KMS-11 (cell line): ENCODE measurements around the gene FAH.

Source experiments
- H2AFZ ChIP-seq: fragments of 200-600 bp; sonication (generic); 2 replicates; pipeline ENCODE4 v1.6.1; 2016; ENCODE audit warnings: antibody characterized with exemption, mixed run types, low read depth
- H3K27ac ChIP-seq: fragments of 200-600 bp; sonication (generic); 2 replicates; pipeline ENCODE4 v1.6.1; 2016; ENCODE audit warnings: mild to moderate bottlenecking, mixed run types
- H3K27me3 ChIP-seq: fragments of 200-600 bp; sonication (generic); 2 replicates; pipeline ENCODE4 v1.6.1; 2017; ENCODE audit warnings: mild to moderate bottlenecking, low read depth, mixed run types, moderate library complexity; ENCODE audit not compliant: insufficient read depth
- H3K36me3 ChIP-seq: fragments of 200-600 bp; sonication (generic); 2 replicates; pipeline ENCODE4 v1.6.1; 2017; ENCODE audit warnings: mild to moderate bottlenecking, mixed run types; ENCODE audit not compliant: insufficient read depth
- H3K4me1 ChIP-seq: fragments of 200-600 bp; sonication (generic); 2 replicates; pipeline ENCODE4 v1.6.1; 2016; ENCODE audit warnings: mild to moderate bottlenecking, low read depth, mixed run types; ENCODE audit not compliant: poor library complexity, severe bottlenecking
- H3K4me2 ChIP-seq: fragments of 200-600 bp; sonication (generic); 2 replicates; pipeline ENCODE4 v1.7.0; 2016; ENCODE audit warnings: mild to moderate bottlenecking, mixed run types
- H3K4me3 ChIP-seq: fragments of 200-600 bp; sonication (generic); IDR thresholded peaks from 2 replicates; pipeline ENCODE4 v1.6.1; 2017; ENCODE audit warnings: low read depth, low read length, mixed read lengths; ENCODE audit not compliant: insufficient read depth
- H3K79me2 ChIP-seq: fragments of 200-600 bp; sonication (generic); 2 replicates; pipeline ENCODE4 v1.6.1; 2016; ENCODE audit warnings: low read depth, mixed run types; ENCODE audit not compliant: insufficient read depth
- H3K9ac ChIP-seq: fragments of 200-600 bp; sonication (generic); 2 replicates; pipeline ENCODE4 v1.6.1; 2016; ENCODE audit warnings: mild to moderate bottlenecking, mixed run types
- H4K20me1 ChIP-seq: fragments of 200-600 bp; sonication (generic); 2 replicates; pipeline ENCODE4 v1.6.1; 2016; ENCODE audit warnings: mild to moderate bottlenecking, mixed run types; ENCODE audit not compliant: insufficient read depth
- CTCF ChIP-seq: fragments of 200-600 bp; sonication (generic); conservative IDR thresholded peaks from 2 replicates; pipeline ENCODE4 v1.6.1; 2017; ENCODE audit warnings: low read depth, mild to moderate bottlenecking, antibody characterized with exemption, low read length, moderate library complexity, mixed read lengths

Gene FAH

DNA sequence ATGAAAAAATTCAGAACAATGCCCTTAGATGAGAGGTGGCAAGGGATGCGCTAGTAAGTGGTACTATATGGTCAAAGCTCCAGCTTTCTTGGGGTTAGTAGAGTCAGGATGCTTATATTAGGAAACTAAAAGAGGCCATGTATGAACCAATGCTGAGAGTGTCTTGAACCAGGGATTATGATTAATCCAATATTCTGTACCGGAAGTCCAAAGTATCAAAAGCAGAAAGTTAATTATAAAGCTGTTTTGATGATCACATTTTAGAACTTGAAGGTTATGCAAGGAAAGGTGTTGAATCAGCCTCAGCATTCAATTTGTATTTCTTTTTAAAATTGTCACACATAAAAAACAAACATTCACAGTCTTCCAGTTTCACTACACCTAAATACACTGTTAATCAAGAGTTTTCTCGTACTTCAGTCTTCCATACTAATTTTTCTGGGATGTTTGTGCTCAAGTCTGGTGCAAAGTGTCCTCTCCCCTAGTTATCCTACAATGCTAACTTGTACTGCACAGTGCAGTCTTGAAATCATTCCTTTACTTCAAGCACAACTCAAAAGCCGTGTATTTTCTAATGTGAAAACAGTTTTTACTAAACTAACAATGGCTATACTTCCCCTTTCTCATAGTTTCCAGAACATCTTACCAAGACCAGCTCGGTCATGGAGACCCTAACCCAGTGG lies 10.7 kb upstream of the FAH start:
- H2AFZ ChIP-seq: no peak overlapping the region
- no peak overlapping the region for H3K4me2 ChIP-seq
- no peaks in the 10 kb centered on the region for H4K20me1 ChIP-seq
- no peaks in the 10 kb centered on the region for H3K79me2 ChIP-seq
- H3K4me1 ChIP-seq: no peaks in the 10 kb centered on the region
- H3K27me3 ChIP-seq: no peaks in the 10 kb centered on the region
- H3K4me3 ChIP-seq: no peak overlapping the region
- TF ChIP-seq CTCF: no peak
- H3K36me3 ChIP-seq: no peaks in the 10 kb centered on the region
- no peak overlapping the region for H3K27ac ChIP-seq
- H3K9ac ChIP-seq: no peak overlapping the region

- H2AFZ ChIP-seq: no peak overlapping the region
- H3K27me3 ChIP-seq: no peaks in the 10 kb centered on the region
- no peak for TF ChIP-seq CTCF
- H4K20me1 ChIP-seq: no peaks in the 10 kb centered on the region
- no peak overlapping the region for H3K4me3 ChIP-seq
- no peaks in the 10 kb centered on the region for H3K79me2 ChIP-seq
- H3K4me1 ChIP-seq: no peaks in the 10 kb centered on the region
- no peak overlapping the region for H3K9ac ChIP-seq
- no peak overlapping the region for H3K4me2 ChIP-seq
- H3K36me3 ChIP-seq: no peaks in the 10 kb centered on the region
- no peak overlapping the region for H3K27ac ChIP-seq
These were observed 10.2 kb upstream of the FAH start for GRCh38 chr15:80142646-80143045.

DNA sequence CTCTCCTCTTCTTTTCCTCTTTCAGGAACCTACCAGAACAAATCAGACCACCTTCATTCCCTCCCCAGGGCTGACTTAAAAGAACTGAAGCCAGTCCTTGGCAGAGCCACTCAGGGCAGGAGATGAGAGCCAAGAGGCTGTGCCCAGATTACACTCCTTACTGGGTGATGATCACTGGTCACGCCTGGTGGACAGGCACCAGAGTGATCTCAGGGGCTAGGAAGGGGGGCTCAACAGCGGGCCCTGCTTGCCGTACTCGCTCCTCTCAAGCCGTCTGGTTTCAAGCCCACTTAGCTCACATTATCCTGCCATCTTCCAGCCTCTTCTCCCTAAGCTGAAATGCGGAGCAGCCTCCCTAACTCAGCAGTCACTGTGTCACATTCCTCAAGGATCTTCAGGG lies 1.7 kb upstream of the FAH start:
- Histone ChIP-seq H3K4me3 (no peak overlapping the region), H3K4me1 (peaks cover 15% of the 10 kb centered on the region), H3K27me3 (no peaks in the 10 kb centered on the region), H3K36me3 (no peaks in the 10 kb centered on the region), H2AFZ (0 out of 2 replicates have a peak overlapping the region, but pooled peaks have one; percentile 84), H3K4me2 (no peak overlapping the region), H3K9ac (no peak overlapping the region), H3K27ac (no peak overlapping the region), H3K79me2 (no peaks in the 10 kb centered on the region; the same call in 1 of the 2 replicates), H4K20me1 (no peaks in the 10 kb centered on the region)
- no peak for TF ChIP-seq CTCF

DNA sequence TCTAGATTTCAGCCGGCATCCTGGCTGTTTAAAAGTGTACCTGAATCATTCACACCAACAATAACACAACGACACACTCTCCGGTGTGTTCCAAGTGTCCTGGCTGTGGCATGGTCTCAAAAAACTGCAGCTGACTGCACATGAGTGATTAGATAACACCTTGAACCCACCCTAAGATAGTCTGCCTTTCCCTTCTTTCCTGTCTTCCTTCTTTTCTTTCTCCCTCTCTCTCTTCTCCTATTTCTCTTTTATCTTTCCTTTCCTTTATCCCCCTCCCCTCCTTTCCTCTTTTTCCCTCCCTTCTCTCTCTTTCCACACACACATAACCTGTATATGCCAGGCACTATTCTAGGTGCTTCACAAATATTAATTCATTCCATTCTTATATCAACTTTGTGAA lies 1.2 kb upstream of the FAH start:
- Histone ChIP-seq H3K36me3 (no peaks in the 10 kb centered on the region), H4K20me1 (no peaks in the 10 kb centered on the region), H3K27ac (no peak overlapping the region), H3K79me2 (no peaks in the 10 kb centered on the region; the same call in 1 of the 2 replicates), H3K9ac (peak overlapping the region; percentile 12; the same call in 1 of the 2 replicates), H3K4me3 (no peak overlapping the region), H3K4me2 (peak overlapping the region; percentile 33), H2AFZ (peak overlapping the region; percentile 84), H3K4me1 (peaks cover 15% of the 10 kb centered on the region), H3K27me3 (no peaks in the 10 kb centered on the region)
- TF ChIP-seq CTCF: no peak
